K562 (cell line): Measurements from ENCODE around the gene UBR3. TPM values are rescaled to one million over a fixed set of nuclear protein-coding genes. Genes with fewer than 3 reads are reported as not detected.

Source experiments
- ARHGAP35 ChIP-seq: fragments of 450-650 bp; IDR thresholded peaks from 2 replicates; pipeline ENCODE4 v1.6.1; 2018; ENCODE audit not compliant: partially characterized antibody
- BHLHE40 ChIP-seq: IDR thresholded peaks from 2 replicates; pipeline ENCODE4 v1.6.1; 2011; ENCODE audit warnings: low read length, improper control_type of control experiment
- CBFA2T3 ChIP-seq: fragments of 450-650 bp; IDR thresholded peaks from 2 replicates; pipeline ENCODE4 v1.6.1; 2017
- CBFB ChIP-seq: sonication (generic); formaldehyde crosslinking; IDR thresholded peaks from 2 replicates; pipeline ENCODE4 v1.4.0; 2020; ENCODE audit warnings: mild to moderate bottlenecking, missing genetic modification reagents
- CEBPB ChIP-seq: fragments of 450-650 bp; IDR thresholded peaks from 2 replicates; pipeline ENCODE4 v1.6.1; 2016; ENCODE audit warnings: missing genetic modification characterization, missing compliant biosample characterization
- MAFF ChIP-seq: IDR thresholded peaks from 2 replicates; pipeline ENCODE4 v1.6.1; 2012; ENCODE audit warnings: low read length, improper control_type of control experiment
- NFE2 ChIP-seq: IDR thresholded peaks from 2 replicates; pipeline ENCODE4 v1.6.1; 2014; ENCODE audit warnings: antibody characterized with exemption, low read depth
- POLR2G ChIP-seq: fragments of 200-400 bp; formaldehyde crosslinking; IDR thresholded peaks from 2 replicates; pipeline ENCODE4 v1.6.1; 2017; ENCODE audit warnings: low read depth, mild to moderate bottlenecking, antibody characterized with exemption, low read length, moderate library complexity
- RAD51 ChIP-seq: fragments of 450-650 bp; IDR thresholded peaks from 2 replicates; pipeline ENCODE4 v1.7.1; 2016; ENCODE audit warnings: low read depth, mild to moderate bottlenecking, borderline replicate concordance
- ZNF232 ChIP-seq: sonication (generic); formaldehyde crosslinking; IDR thresholded peaks from 2 replicates; pipeline ENCODE4 v1.8.0; 2022; ENCODE audit warnings: mild to moderate bottlenecking, missing genetic modification reagents
- ZNF695 ChIP-seq: fragments of 450-650 bp; formaldehyde crosslinking; IDR thresholded peaks from 2 replicates; pipeline ENCODE4 v1.4.0; 2020; ENCODE audit warnings: mild to moderate bottlenecking, moderate library complexity
- ZNF79 ChIP-seq: fragments of 250-450 bp; sonication (Bioruptor Pico); IDR thresholded peaks from 2 replicates; pipeline ENCODE4 v1.4.0; 2020; ENCODE audit warnings: low read depth, mild to moderate bottlenecking, moderate library complexity
- ZSCAN29 ChIP-seq: fragments of 450-650 bp; IDR thresholded peaks from 2 replicates; pipeline ENCODE4 v1.6.1; 2017
- polyA plus RNA-seq, 8 experiments: library from polyadenylated mRNA; depleted of rRNA in 4 of 8; stranded (reverse) in 5 of 8; unstranded in 3 of 8; fragments of >200 nt; fragmentation: Nextera tagmentation in 2 of 8; fragmentation: Illumina TruSeq in 1 of 8; extraction: Ambion mirVana in 2 of 8; extraction: Trizol in 1 of 8; gene quantifications; 2 replicates each; pipeline versions ENCODE4 v1.2.1 to v1.2.3, GENCODE V29; 2011 to 2014; ENCODE audit warnings: inconsistent platforms in 1 of 8, missing spikeins in 1 of 8
- total RNA-seq, 7 experiments: library from RNA; depleted of rRNA in 6 of 7; stranded (reverse); fragments of >200 nt in 6 of 7; fragmentation: Illumina TruSeq in 2 of 7; extraction: Trizol in 2 of 7; gene quantifications; 2 replicates each; pipeline versions ENCODE4 v1.2.1 to v1.2.3, GENCODE V29; 2011 to 2021; ENCODE audit warnings: low replicate concordance in 1 of 7
- TF ChIP-seq, protein P1 (sequence below): IDR thresholded peaks from 2 replicates; pipeline ENCODE4 v1.6.1; 2014; ENCODE audit warnings: antibody characterized with exemption
- TF ChIP-seq, protein P2 (sequence below): fragments of 450-650 bp; conservative IDR thresholded peaks from 2 replicates; pipeline ENCODE4 v1.6.1; 2016; ENCODE audit warnings: missing genetic modification characterization, low read depth, mild to moderate bottlenecking, control low read depth, missing compliant biosample characterization
- TF ChIP-seq, protein P3 (sequence below): sonication (generic); formaldehyde crosslinking; IDR thresholded peaks from 2 replicates; pipeline ENCODE4 v1.8.0; 2022; ENCODE audit warnings: mild to moderate bottlenecking, low read depth, missing genetic modification reagents
- TF ChIP-seq, protein P4 (sequence below): sonication (generic); formaldehyde crosslinking; IDR thresholded peaks from 2 replicates; pipeline ENCODE4 v1.8.0; 2022; ENCODE audit warnings: mild to moderate bottlenecking, missing genetic modification reagents

The UBR3 gene
- total and polyA plus RNA-seq, 9 of the 15 experiments (the other 6 are each of a cell fraction or from before 2014, with no cell fraction given): 14.4 to 63.5 (median 40.4) TPM

DNA sequence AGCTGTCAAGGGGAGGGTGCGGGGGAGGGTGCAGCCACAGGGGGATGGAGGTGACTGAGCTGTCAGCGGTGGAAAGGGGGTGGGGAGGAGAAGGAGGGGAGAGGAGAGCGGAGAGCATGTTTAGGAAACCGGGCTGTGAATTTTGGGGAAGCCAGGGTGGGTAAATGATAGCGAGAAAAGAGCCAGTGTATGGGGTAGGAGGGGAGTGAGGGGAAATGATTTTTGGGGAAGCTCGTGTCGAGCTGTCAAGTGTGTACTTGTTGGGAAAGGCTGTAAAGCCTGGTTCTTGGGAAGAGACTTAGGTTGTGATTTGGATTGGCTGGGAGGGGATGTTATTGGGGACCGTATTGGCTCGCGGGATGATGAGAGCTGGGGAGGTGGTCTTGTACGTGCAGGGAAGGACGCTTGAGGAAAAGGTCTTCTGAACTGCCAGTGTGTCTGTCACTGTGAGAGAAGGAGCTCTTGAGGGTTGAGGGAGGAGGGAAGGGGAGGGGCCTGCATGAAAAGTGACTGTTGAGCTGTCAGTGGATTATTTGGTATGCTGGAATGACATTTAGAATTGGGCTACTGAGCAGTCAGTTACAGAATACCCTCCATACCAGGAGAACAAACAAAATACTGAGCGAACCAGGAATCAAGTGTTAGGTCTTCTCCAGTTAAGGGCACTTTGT, 1.0 kb downstream of the UBR3 start (continued):
- TF ChIP-seq ZNF695 (CRISPR knock-in tag) (no peak), CBFA2T3 (no peak), CBFB (CRISPR knock-in tag) (no peak), ZSCAN29 (no peak; the same call in 1 of the 2 replicates), POLR2G (no peak), ARHGAP35 (peak; percentile 39), MAFF (no peak), CEBPB (tag) (no peak), RAD51 (no peak), NFE2 (no peak), ZNF79 (CRISPR knock-in tag) (no peak), ZNF232 (CRISPR knock-in tag) (no peak), BHLHE40 (no peak)
- TF ChIP-seq, protein P1, sequence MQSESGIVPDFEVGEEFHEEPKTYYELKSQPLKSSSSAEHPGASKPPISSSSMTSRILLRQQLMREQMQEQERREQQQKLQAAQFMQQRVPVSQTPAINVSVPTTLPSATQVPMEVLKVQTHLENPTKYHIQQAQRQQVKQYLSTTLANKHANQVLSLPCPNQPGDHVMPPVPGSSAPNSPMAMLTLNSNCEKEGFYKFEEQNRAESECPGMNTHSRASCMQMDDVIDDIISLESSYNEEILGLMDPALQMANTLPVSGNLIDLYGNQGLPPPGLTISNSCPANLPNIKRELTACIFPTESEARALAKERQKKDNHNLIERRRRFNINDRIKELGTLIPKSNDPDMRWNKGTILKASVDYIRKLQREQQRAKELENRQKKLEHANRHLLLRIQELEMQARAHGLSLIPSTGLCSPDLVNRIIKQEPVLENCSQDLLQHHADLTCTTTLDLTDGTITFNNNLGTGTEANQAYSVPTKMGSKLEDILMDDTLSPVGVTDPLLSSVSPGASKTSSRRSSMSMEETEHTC: no peak
- TF ChIP-seq, protein P2, sequence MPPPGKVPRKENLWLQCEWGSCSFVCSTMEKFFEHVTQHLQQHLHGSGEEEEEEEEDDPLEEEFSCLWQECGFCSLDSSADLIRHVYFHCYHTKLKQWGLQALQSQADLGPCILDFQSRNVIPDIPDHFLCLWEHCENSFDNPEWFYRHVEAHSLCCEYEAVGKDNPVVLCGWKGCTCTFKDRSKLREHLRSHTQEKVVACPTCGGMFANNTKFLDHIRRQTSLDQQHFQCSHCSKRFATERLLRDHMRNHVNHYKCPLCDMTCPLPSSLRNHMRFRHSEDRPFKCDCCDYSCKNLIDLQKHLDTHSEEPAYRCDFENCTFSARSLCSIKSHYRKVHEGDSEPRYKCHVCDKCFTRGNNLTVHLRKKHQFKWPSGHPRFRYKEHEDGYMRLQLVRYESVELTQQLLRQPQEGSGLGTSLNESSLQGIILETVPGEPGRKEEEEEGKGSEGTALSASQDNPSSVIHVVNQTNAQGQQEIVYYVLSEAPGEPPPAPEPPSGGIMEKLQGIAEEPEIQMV (tag): no peak
- TF ChIP-seq, protein P3, sequence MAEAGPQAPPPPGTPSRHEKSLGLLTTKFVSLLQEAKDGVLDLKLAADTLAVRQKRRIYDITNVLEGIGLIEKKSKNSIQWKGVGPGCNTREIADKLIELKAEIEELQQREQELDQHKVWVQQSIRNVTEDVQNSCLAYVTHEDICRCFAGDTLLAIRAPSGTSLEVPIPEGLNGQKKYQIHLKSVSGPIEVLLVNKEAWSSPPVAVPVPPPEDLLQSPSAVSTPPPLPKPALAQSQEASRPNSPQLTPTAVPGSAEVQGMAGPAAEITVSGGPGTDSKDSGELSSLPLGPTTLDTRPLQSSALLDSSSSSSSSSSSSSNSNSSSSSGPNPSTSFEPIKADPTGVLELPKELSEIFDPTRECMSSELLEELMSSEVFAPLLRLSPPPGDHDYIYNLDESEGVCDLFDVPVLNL: no peak
- TF ChIP-seq, protein P4, sequence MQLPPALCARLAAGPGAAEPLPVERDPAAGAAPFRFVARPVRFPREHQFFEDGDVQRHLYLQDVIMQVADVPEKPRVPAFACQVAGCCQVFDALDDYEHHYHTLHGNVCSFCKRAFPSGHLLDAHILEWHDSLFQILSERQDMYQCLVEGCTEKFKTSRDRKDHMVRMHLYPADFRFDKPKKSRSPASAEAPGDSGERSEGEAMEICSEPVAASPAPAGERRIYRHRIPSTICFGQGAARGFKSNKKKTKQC (CRISPR knock-in tag): no peak
